NCI-H187 treated with DMSO at 0.1 percent for 48 hours (cell line): Measurements from ENCODE around the gene SLC24A5.

Source experiments
- DNase-seq: peaks from one replicate; lab custom pipeline; 2025; lab: John Stamatoyannopoulos, UW

Gene SLC24A5

GRCh38 chr15:48120745-48121144 lies at the start of gene SLC24A5:
SLC24A5 (plus strand) TSS chr15:48120990; CDS start chr15:48121045, 55 bp downstream.
- DNase-seq: no peak

- no peak for DNase-seq
Observed at GRCh38 chr15:48072941-48073340, 47.8 kb upstream of the SLC24A5 start.

- no peak for DNase-seq
Observed at GRCh38 chr15:48073881-48074280, 46.9 kb upstream of the SLC24A5 start.

GRCh38 chr15:48076454-48076853 lies 44.3 kb upstream of the SLC24A5 start:
- DNase-seq: no peak

GRCh38 chr15:48077616-48078184 lies 43.1 kb upstream of the SLC24A5 start:
- no peak for DNase-seq

GRCh38 chr15:48084759-48085590 lies 35.8 kb upstream of the SLC24A5 start:
- DNase-seq: no peak

GRCh38 chr15:48085591-48085930 lies 35.2 kb upstream of the SLC24A5 start:
- no peak for DNase-seq

GRCh38 chr15:48086133-48086532 lies 34.7 kb upstream of the SLC24A5 start:
- no peak for DNase-seq

- no peak for DNase-seq
Observed at GRCh38 chr15:48086576-48086975, 34.2 kb upstream of the SLC24A5 start.

- no peak for DNase-seq
Observed at GRCh38 chr15:48087844-48088243, 32.9 kb upstream of the SLC24A5 start.

GRCh38 chr15:48089702-48090101 lies 31.1 kb upstream of the SLC24A5 start:
- no peak for DNase-seq

GRCh38 chr15:48090115-48090514 lies 30.7 kb upstream of the SLC24A5 start:
- DNase-seq: no peak

GRCh38 chr15:48090666-48091065 lies 30.1 kb upstream of the SLC24A5 start:
- no peak for DNase-seq

GRCh38 chr15:48091522-48091921 lies 29.3 kb upstream of the SLC24A5 start:
- DNase-seq: no peak

GRCh38 chr15:48096355-48096786 lies 24.4 kb upstream of the SLC24A5 start:
- DNase-seq: no peak

- no peak for DNase-seq
Observed at GRCh38 chr15:48096813-48097212, 24.0 kb upstream of the SLC24A5 start.

- DNase-seq: no peak
Observed at GRCh38 chr15:48097264-48097663, 23.5 kb upstream of the SLC24A5 start.

GRCh38 chr15:48101376-48101961 lies 19.3 kb upstream of the SLC24A5 start:
- no peak for DNase-seq

- no peak for DNase-seq
Observed at GRCh38 chr15:48102167-48102566, 18.6 kb upstream of the SLC24A5 start.

GRCh38 chr15:48103647-48104046 lies 17.1 kb upstream of the SLC24A5 start:
- no peak for DNase-seq

- DNase-seq: no peak
Observed at GRCh38 chr15:48105936-48106335, 14.9 kb upstream of the SLC24A5 start.

- no peak for DNase-seq
Observed at GRCh38 chr15:48109212-48109611, 11.6 kb upstream of the SLC24A5 start.

- no peak for DNase-seq
Observed at GRCh38 chr15:48109856-48110531, 10.8 kb upstream of the SLC24A5 start.
